Measurements from ENCODE around the gene IKZF2.

The IKZF2 gene

GRCh38 chr2:213086571-213086970, 64.8 kb downstream of the IKZF2 start:
- H3K27ac ChIP-seq: no peak overlapping the region
- H3K4me1 ChIP-seq (ENCODE audit: control insufficient read depth in 1 of 2, insufficient read depth in 1 of 2, low read depth in 1 of 2, low read length in 1 of 2): no peaks in the 10 kb centered on the region
- H3K27me3 ChIP-seq: no peaks in the 10 kb centered on the region
- no peaks in the 10 kb centered on the region for H3K36me3 ChIP-seq
- H3K9me3 ChIP-seq: no peaks in the 10 kb centered on the region
- TF ChIP-seq CTCF (IDR thresholded peaks at IDR 0.05): no peak
- H3K4me3 ChIP-seq (ENCODE audit: low read depth in 1 of 2, low read length in 1 of 2): no peak overlapping the region

- TF ChIP-seq CTCF (IDR thresholded peaks at IDR 0.05): no peak
- no peaks in the 10 kb centered on the region for H3K9me3 ChIP-seq
- no peak overlapping the region for H3K27ac ChIP-seq
- H3K27me3 ChIP-seq: no peaks in the 10 kb centered on the region
- H3K36me3 ChIP-seq: no peaks in the 10 kb centered on the region
- H3K4me3 ChIP-seq (ENCODE audit: low read depth in 1 of 2, low read length in 1 of 2): no peak overlapping the region
- H3K4me1 ChIP-seq (ENCODE audit: control insufficient read depth in 1 of 2, insufficient read depth in 1 of 2, low read depth in 1 of 2, low read length in 1 of 2): no peaks in the 10 kb centered on the region
Observed at GRCh38 chr2:213086050-213086449, 65.4 kb downstream of the IKZF2 start.

- no peaks in the 10 kb centered on the region for H3K9me3 ChIP-seq
- no peak overlapping the region for H3K27ac ChIP-seq
- no peak overlapping the region for H3K4me3 ChIP-seq (ENCODE audit: low read depth in 1 of 2, low read length in 1 of 2)
- no peaks in the 10 kb centered on the region for H3K27me3 ChIP-seq
- TF ChIP-seq CTCF (IDR thresholded peaks at IDR 0.05): no peak
- no peaks in the 10 kb centered on the region for H3K36me3 ChIP-seq
- no peaks in the 10 kb centered on the region for H3K4me1 ChIP-seq (ENCODE audit: control insufficient read depth in 1 of 2, insufficient read depth in 1 of 2, low read depth in 1 of 2, low read length in 1 of 2)
Observed at GRCh38 chr2:213085538-213085937, 65.9 kb downstream of the IKZF2 start.

- Histone ChIP-seq H3K27ac (no peak overlapping the region), H3K27me3 (no peaks in the 10 kb centered on the region), H3K4me1 (ENCODE audit: control insufficient read depth in 1 of 2, insufficient read depth in 1 of 2, low read depth in 1 of 2, low read length in 1 of 2) (peaks cover 0 to 5% of the 10 kb centered on the region in 2 experiments), H3K36me3 (no peaks in the 10 kb centered on the region), H3K4me3 (ENCODE audit: low read depth in 1 of 2, low read length in 1 of 2) (no peak overlapping the region), H3K9me3 (no peaks in the 10 kb centered on the region)
- no peak for TF ChIP-seq CTCF (IDR thresholded peaks at IDR 0.05)
Observed at GRCh38 chr2:213084261-213084660, 67.2 kb downstream of the IKZF2 start.

GRCh38 chr2:213080969-213081617, 70.3 kb downstream of the IKZF2 start:
- Histone ChIP-seq H3K4me3 (ENCODE audit: low read depth in 1 of 2, low read length in 1 of 2) (no peak overlapping the region), H3K27ac (no peak overlapping the region)

More at GRCh38 chr2:213080969-213081617, 70.3 kb downstream of the IKZF2 start:
- no peak for TF ChIP-seq CTCF (IDR thresholded peaks at IDR 0.05)
- H3K9me3 ChIP-seq: no peaks in the 10 kb centered on the region
- H3K36me3 ChIP-seq: no peaks in the 10 kb centered on the region
- peaks cover 0 to 5% of the 10 kb centered on the region in 2 experiments for H3K4me1 ChIP-seq (ENCODE audit: control insufficient read depth in 1 of 2, insufficient read depth in 1 of 2, low read depth in 1 of 2, low read length in 1 of 2)
- no peaks in the 10 kb centered on the region for H3K27me3 ChIP-seq
